Kidney epithelial cell (primary cell): ENCODE data around the gene FAM98B. TPM values are rescaled to one million over a fixed set of nuclear protein-coding genes. Genes with fewer than 3 reads are reported as not detected.

Experiments
- DNase-seq: peaks from one replicate; pipeline ENCODE4 v3.0.0-alpha.2; 2010; ENCODE audit warnings: low read depth
- H3K27me3 ChIP-seq: 2 replicates; pipeline ENCODE4 v1.6.0; 2011; ENCODE audit warnings: low read length; ENCODE audit not compliant: control insufficient read depth, insufficient read depth
- H3K36me3 ChIP-seq: 2 replicates; pipeline ENCODE4 v1.5.1; 2011; ENCODE audit warnings: low read length; ENCODE audit not compliant: control insufficient read depth, insufficient read depth
- H3K4me3 ChIP-seq: 2 replicates; pipeline ENCODE4 v1.5.1; 2011; ENCODE audit warnings: low read depth, mild to moderate bottlenecking, control low read depth, low read length
- total RNA-seq: library from RNA; depleted of rRNA; stranded (reverse); fragments of >200 nt; gene quantifications from 2 replicates; pipeline ENCODE4 v1.2.3, GENCODE V29; 2015
- TF ChIP-seq, protein P1 (sequence below): IDR thresholded peaks from 2 replicates; pipeline ENCODE4 v1.5.1; 2011; ENCODE audit warnings: mild to moderate bottlenecking, moderate library complexity, low read length, control low read depth, inconsistent platforms; ENCODE audit not compliant: insufficient read depth, poor library complexity, severe bottlenecking

FAM98B gene
- total RNA-seq, 1 donor from 2014 or later: 9.1 TPM

DNA sequence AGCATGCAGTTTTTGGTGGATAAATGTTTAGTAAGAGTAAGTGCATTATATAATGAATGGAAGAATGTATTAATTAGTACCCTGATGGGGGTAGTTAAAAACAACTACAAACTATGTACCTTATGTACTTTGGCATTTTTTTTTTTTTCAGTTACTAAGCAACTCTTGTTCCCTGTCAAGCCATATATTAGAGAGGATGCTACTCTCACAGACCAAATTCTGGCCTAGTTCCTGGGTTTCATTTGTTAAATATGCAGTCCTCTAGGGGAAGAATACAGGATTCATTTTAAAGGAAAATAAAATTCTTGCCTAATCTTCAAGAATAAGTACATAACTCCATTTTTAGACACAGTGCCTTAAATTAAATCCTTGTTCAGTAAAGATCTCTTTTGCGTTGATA, 16.9 kb downstream of the FAM98B start:
- DNase-seq: no peak
- Histone ChIP-seq H3K27me3 (no peaks in the 10 kb centered on the region), H3K36me3 (no peaks in the 10 kb centered on the region), H3K4me3 (no peak overlapping the region)
- TF ChIP-seq, protein P1, sequence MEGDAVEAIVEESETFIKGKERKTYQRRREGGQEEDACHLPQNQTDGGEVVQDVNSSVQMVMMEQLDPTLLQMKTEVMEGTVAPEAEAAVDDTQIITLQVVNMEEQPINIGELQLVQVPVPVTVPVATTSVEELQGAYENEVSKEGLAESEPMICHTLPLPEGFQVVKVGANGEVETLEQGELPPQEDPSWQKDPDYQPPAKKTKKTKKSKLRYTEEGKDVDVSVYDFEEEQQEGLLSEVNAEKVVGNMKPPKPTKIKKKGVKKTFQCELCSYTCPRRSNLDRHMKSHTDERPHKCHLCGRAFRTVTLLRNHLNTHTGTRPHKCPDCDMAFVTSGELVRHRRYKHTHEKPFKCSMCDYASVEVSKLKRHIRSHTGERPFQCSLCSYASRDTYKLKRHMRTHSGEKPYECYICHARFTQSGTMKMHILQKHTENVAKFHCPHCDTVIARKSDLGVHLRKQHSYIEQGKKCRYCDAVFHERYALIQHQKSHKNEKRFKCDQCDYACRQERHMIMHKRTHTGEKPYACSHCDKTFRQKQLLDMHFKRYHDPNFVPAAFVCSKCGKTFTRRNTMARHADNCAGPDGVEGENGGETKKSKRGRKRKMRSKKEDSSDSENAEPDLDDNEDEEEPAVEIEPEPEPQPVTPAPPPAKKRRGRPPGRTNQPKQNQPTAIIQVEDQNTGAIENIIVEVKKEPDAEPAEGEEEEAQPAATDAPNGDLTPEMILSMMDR: no peak

DNA sequence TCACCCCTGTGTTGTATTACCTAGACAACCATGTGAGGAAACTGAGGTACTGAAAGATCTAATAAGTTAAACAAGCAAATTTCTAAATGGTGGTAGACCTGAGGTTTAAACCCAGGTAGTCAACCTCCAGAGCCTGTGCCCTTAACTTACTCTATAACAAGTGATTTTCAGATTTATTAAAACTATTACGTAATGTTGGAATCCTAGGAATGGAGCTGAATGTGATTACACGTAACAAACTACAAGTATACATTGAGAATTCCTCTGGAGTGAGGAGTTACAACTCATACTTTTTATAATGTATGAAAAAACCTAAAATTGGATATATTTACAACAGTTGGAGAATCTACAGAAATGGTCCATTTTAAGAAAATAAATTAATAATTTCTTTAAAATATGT, 18.0 kb downstream of the FAM98B start:
- Histone ChIP-seq H3K36me3 (no peaks in the 10 kb centered on the region), H3K27me3 (no peaks in the 10 kb centered on the region), H3K4me3 (no peak overlapping the region)
- TF ChIP-seq, protein P1: no peak
- no peak for DNase-seq

DNA sequence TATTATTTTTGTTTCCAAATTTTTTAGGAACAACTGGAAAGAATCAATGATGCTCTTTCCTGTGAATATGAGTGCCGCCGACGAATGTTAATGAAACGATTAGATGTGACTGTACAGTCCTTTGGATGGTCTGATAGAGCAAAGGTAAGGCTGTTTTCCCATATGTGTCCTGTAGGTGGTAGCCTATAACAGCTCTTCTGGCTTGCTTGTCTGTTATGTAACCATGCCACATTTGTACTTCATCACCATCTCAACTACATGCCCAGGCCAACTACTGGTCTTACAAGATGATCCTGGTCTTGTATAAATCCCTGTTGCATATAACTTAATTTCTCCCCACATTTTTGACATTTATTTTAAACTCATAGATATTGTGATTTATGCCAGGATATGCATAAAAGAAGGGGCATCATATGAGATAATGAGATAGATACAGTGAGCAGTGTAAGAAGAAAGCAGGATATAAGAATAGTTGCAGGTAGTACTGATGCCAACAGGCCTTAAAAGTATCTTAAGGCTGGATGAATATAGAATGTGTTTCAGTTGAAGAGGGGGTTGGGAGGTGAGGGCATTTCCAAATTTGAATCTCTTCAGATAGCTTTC, 20.3 kb downstream of the FAM98B start:
- DNase-seq: no peak
- H3K36me3 ChIP-seq: no peaks in the 10 kb centered on the region
- no peaks in the 10 kb centered on the region for H3K27me3 ChIP-seq
- TF ChIP-seq, protein P1: peak; percentile 77
- no peak overlapping the region for H3K4me3 ChIP-seq

- H3K36me3 ChIP-seq: no peaks in the 10 kb centered on the region
- DNase-seq: no peak
These were observed 21.4 kb downstream of the FAM98B start for GRCh38 chr15:38475361-38475760.

GRCh38 chr15:38476120-38476519, 22.2 kb downstream of the FAM98B start:
- Histone ChIP-seq H3K4me3 (no peak overlapping the region), H3K36me3 (no peaks in the 10 kb centered on the region), H3K27me3 (no peaks in the 10 kb centered on the region)
- TF ChIP-seq, protein P1: no peak
- DNase-seq: no peak

More at GRCh38 chr15:38475361-38475760, 21.4 kb downstream of the FAM98B start:
- TF ChIP-seq, protein P1: no peak
- Histone ChIP-seq H3K4me3 (no peak overlapping the region), H3K27me3 (no peaks in the 10 kb centered on the region)

DNA sequence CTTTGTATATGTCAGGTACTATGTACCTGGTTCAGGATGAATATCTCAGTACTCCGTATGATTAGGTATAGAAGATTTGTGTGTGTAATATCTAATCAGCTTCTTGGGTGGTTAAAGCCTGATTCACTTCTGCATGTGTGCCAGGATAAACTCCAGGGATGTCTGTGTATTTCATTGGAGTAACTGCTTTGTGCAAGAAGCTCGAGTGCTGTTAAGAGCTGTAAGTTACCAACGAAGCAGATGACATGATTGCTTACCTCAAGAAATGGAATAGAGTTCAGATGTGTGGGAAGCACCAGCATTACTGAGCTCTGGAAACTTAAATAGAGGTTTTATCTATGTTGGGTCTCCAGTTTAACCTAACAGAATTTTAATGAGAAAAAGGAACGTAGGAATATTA, 23.7 kb downstream of the FAM98B start:
- Histone ChIP-seq H3K4me3 (no peak overlapping the region), H3K36me3 (no peaks in the 10 kb centered on the region), H3K27me3 (no peaks in the 10 kb centered on the region)
- no peak for DNase-seq
- TF ChIP-seq, protein P1: no peak
